HEK293 (cell line): Measurements from ENCODE around the gene TRIM7.

Experiments
- CTCF ChIA-PET: fragments of 350-600 bp; formaldehyde crosslinking; extraction: SDS; loops from one replicate; lab custom pipeline; 2021; ENCODE audit warnings: antibody characterized with exemption; lab: Yijun Ruan, JAX
- POLR2A ChIA-PET: fragments of 300-600 bp; formaldehyde crosslinking; extraction: SDS; loops from one replicate; lab custom pipeline; 2020; ENCODE audit warnings: antibody characterized with exemption, inconsistent platforms; lab: Yijun Ruan, JAX
- H3K27ac ChIP-seq: fragments of 200-500 bp; sonication (Bioruptor generic); 2 replicates; pipeline ENCODE4 v1.5.1; 2014; ENCODE audit warnings: low read depth, low read length, control low read depth, inconsistent platforms; ENCODE audit errors: extremely low read depth
- H3K36me3 ChIP-seq, 2 experiments: fragments of 200-500 bp in 1 of 2; sonication (Bioruptor generic) in 1 of 2; 1 replicate in 1 of 2; 2 replicates in 1 of 2; pipeline ENCODE4 v1.5.1; 2014 to 2017; ENCODE audit warnings: inconsistent platforms in 2 of 2, low read length in 2 of 2; ENCODE audit not compliant: control insufficient read depth in 2 of 2, insufficient read depth in 1 of 2
- H3K4me1 ChIP-seq: fragments of 200-500 bp; sonication (Bioruptor generic); 2 replicates; pipeline ENCODE4 v1.5.1; 2014; ENCODE audit warnings: mild to moderate bottlenecking, low read length, inconsistent platforms; ENCODE audit not compliant: control insufficient read depth, insufficient read depth
- H3K4me3 ChIP-seq: 2 replicates; pipeline ENCODE4 v1.5.1; 2011; ENCODE audit warnings: low read depth, mild to moderate bottlenecking, control low read depth, low read length, moderate library complexity
- H3K9me3 ChIP-seq: fragments of 200-500 bp; sonication (Bioruptor generic); 2 replicates; pipeline ENCODE4 v1.5.1; 2014; ENCODE audit warnings: low read depth, low read length, inconsistent platforms; ENCODE audit not compliant: control insufficient read depth, insufficient read depth
- SCRT1 ChIP-seq: fragments of 450-650 bp; formaldehyde crosslinking; IDR thresholded peaks from 2 replicates; pipeline ENCODE4 v1.5.1; 2016; ENCODE audit warnings: missing biosample characterization, missing genetic modification characterization, borderline replicate concordance
- SCRT2 ChIP-seq: fragments of 450-650 bp; formaldehyde crosslinking; IDR thresholded peaks from 2 replicates; pipeline ENCODE4 v1.5.1; 2016; ENCODE audit warnings: missing biosample characterization, missing genetic modification characterization
- ZBTB17 ChIP-seq: fragments of 450-650 bp; formaldehyde crosslinking; IDR thresholded peaks from 2 replicates; pipeline ENCODE4 v1.5.1; 2016; ENCODE audit warnings: missing biosample characterization, missing genetic modification characterization
- ZEB2 ChIP-seq: fragments of 450-650 bp; formaldehyde crosslinking; IDR thresholded peaks from 2 replicates; pipeline ENCODE4 v1.5.1; 2016; ENCODE audit warnings: missing biosample characterization, missing genetic modification characterization
- ZNF10 ChIP-seq: fragments of 450-650 bp; formaldehyde crosslinking; IDR thresholded peaks from 2 replicates; pipeline ENCODE4 v1.5.1; 2017; ENCODE audit warnings: missing biosample characterization, missing genetic modification characterization
- ZNF155 ChIP-seq: fragments of 450-650 bp; formaldehyde crosslinking; IDR thresholded peaks from 2 replicates; pipeline ENCODE4 v1.5.1; 2016; ENCODE audit warnings: missing biosample characterization, missing genetic modification characterization
- ZNF221 ChIP-seq: fragments of 450-650 bp; formaldehyde crosslinking; IDR thresholded peaks from 2 replicates; pipeline ENCODE4 v1.5.1; 2017; ENCODE audit warnings: missing biosample characterization, missing genetic modification characterization, borderline replicate concordance
- ZNF248 ChIP-seq: fragments of 450-650 bp; formaldehyde crosslinking; IDR thresholded peaks from 2 replicates; pipeline ENCODE4 v1.5.1; 2017; ENCODE audit warnings: missing biosample characterization, missing genetic modification characterization
- ZNF274 ChIP-seq, 2 experiments: fragments of 200-500 bp in 1 of 2; fragments of 450-650 bp in 1 of 2; sonication (Bioruptor generic) in 1 of 2; formaldehyde crosslinking in 1 of 2; IDR thresholded peaks; 2 replicates each; pipeline versions ENCODE4 v1.5.1 to v1.6.1; 2014 to 2016; ENCODE audit warnings: borderline replicate concordance in 1 of 2, inconsistent platforms in 1 of 2, low read length in 1 of 2, missing biosample characterization in 1 of 2, missing genetic modification characterization in 1 of 2
- ZNF433 ChIP-seq: fragments of 450-650 bp; formaldehyde crosslinking; IDR thresholded peaks from 2 replicates; pipeline ENCODE4 v1.5.1; 2016; ENCODE audit warnings: missing biosample characterization, missing genetic modification characterization, low read depth
- ZNF621 ChIP-seq: fragments of 450-650 bp; formaldehyde crosslinking; IDR thresholded peaks from 2 replicates; pipeline ENCODE4 v1.5.1; 2017; ENCODE audit warnings: missing biosample characterization, missing genetic modification characterization
- ZNF626 ChIP-seq: fragments of 450-650 bp; sonication (Bioruptor Pico); formaldehyde crosslinking; IDR thresholded peaks from 2 replicates; pipeline ENCODE4 v1.5.1; 2018; ENCODE audit warnings: missing biosample characterization, missing genetic modification characterization, inconsistent platforms
- ZNF843 ChIP-seq: fragments of 450-650 bp; formaldehyde crosslinking; IDR thresholded peaks from 2 replicates; pipeline ENCODE4 v1.5.1; 2016; ENCODE audit warnings: missing biosample characterization, missing genetic modification characterization
- ZXDB ChIP-seq: fragments of 450-650 bp; formaldehyde crosslinking; IDR thresholded peaks from 2 replicates; pipeline ENCODE4 v1.5.1; 2016; ENCODE audit warnings: missing biosample characterization, missing genetic modification characterization
- TF ChIP-seq, protein P1 (sequence below): fragments of 450-650 bp; formaldehyde crosslinking; IDR thresholded peaks from 2 replicates; pipeline ENCODE4 v1.5.1; 2016; ENCODE audit warnings: missing biosample characterization, missing genetic modification characterization, low read depth
- TF ChIP-seq, protein P2 (sequence below): fragments of 450-650 bp; IDR thresholded peaks from 2 replicates; pipeline ENCODE4 v1.5.1; 2018; ENCODE audit warnings: missing biosample characterization, missing genetic modification characterization
- TF ChIP-seq, protein P3 (sequence below): fragments of 450-650 bp; formaldehyde crosslinking; IDR thresholded peaks from 2 replicates; pipeline ENCODE4 v1.5.1; 2016; ENCODE audit warnings: missing biosample characterization, missing genetic modification characterization
- TF ChIP-seq, protein P4 (sequence below): fragments of 450-650 bp; IDR thresholded peaks from 2 replicates; pipeline ENCODE4 v1.5.1; 2018; ENCODE audit warnings: missing biosample characterization, mild to moderate bottlenecking, missing genetic modification characterization
- TF ChIP-seq, protein P5 (sequence below): fragments of 450-650 bp; formaldehyde crosslinking; IDR thresholded peaks from 2 replicates; pipeline ENCODE4 v1.5.1; 2016; ENCODE audit warnings: missing biosample characterization, missing genetic modification characterization

The TRIM7 gene

DNA sequence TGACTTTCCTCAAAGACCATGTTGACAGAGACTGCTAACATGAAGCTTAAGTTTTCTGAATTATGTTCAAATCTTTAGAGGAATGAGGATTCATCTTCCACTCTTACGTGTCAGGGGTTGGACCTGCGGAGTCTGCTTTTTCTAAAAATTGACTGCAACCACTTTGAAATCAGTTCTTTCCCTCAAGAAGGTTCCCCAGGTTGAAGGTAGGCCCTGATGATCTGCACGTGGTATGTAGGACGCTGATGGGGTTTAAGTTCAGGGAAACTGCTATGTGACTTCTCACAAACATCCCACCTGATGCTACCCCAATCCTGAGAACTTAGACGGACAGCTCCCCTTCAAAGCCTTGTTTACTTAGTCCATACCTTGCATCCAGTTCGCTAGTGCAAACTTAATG is 31.5 kb upstream of the TRIM7 start:
- Histone ChIP-seq H3K27ac (0 out of 2 replicates have a peak overlapping the region, but pooled peaks have one; percentile 8), H3K36me3 (peaks cover 41 to 92% of the 10 kb centered on the region in 2 experiments), H3K9me3 (no peaks in the 10 kb centered on the region), H3K4me3 (no peak overlapping the region), H3K4me1 (no peaks in the 10 kb centered on the region)
- CTCF ChIA-PET = interaction anchor here (1.0 kb wide), 1 partner anchor 14 kb away, joined by 4 read pairs; the partner anchor contains the start of gene TRIM41
- TF ChIP-seq ZEB2 (tag by site-specific recombination) (peak; percentile 5; the same call in 1 of the 2 replicates), SCRT2 (peak; percentile 48; the same call in 1 of the 2 replicates), ZNF843 (tag by site-specific recombination) (no peak), SCRT1 (tag by site-specific recombination) (peak; percentile 48; the same call in 1 of the 2 replicates), ZNF433 (tag by site-specific recombination) (no peak), ZNF274 (IDR thresholded peaks at IDR 0.05; ENCODE audit: low read length) (no peak), ZNF274 (tag by site-specific recombination; IDR thresholded peaks at IDR 0.05; ENCODE audit: borderline replicate concordance) (peak; percentile 91; the same call in 1 of the 2 replicates), ZNF221 (tag by site-specific recombination) (no peak), ZNF626 (tag by site-specific recombination) (no peak), ZNF248 (tag by site-specific recombination) (no peak)
- TF ChIP-seq, protein P1, sequence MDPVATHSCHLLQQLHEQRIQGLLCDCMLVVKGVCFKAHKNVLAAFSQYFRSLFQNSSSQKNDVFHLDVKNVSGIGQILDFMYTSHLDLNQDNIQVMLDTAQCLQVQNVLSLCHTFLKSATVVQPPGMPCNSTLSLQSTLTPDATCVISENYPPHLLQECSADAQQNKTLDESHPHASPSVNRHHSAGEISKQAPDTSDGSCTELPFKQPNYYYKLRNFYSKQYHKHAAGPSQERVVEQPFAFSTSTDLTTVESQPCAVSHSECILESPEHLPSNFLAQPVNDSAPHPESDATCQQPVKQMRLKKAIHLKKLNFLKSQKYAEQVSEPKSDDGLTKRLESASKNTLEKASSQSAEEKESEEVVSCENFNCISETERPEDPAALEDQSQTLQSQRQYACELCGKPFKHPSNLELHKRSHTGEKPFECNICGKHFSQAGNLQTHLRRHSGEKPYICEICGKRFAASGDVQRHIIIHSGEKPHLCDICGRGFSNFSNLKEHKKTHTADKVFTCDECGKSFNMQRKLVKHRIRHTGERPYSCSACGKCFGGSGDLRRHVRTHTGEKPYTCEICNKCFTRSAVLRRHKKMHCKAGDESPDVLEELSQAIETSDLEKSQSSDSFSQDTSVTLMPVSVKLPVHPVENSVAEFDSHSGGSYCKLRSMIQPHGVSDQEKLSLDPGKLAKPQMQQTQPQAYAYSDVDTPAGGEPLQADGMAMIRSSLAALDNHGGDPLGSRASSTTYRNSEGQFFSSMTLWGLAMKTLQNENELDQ (tag by site-specific recombination) = no peak
- TF ChIP-seq, protein P2, sequence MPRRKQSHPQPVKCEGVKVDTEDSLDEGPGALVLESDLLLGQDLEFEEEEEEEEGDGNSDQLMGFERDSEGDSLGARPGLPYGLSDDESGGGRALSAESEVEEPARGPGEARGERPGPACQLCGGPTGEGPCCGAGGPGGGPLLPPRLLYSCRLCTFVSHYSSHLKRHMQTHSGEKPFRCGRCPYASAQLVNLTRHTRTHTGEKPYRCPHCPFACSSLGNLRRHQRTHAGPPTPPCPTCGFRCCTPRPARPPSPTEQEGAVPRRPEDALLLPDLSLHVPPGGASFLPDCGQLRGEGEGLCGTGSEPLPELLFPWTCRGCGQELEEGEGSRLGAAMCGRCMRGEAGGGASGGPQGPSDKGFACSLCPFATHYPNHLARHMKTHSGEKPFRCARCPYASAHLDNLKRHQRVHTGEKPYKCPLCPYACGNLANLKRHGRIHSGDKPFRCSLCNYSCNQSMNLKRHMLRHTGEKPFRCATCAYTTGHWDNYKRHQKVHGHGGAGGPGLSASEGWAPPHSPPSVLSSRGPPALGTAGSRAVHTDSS (tag by site-specific recombination) = no peak
- POLR2A ChIA-PET = interaction anchor here (1.0 to 5.0 kb wide), 4 partner anchors 9 to 29 kb away, joined by 3 to 49 read pairs (median 6); partner anchors contain the start of gene TRIM41

DNA sequence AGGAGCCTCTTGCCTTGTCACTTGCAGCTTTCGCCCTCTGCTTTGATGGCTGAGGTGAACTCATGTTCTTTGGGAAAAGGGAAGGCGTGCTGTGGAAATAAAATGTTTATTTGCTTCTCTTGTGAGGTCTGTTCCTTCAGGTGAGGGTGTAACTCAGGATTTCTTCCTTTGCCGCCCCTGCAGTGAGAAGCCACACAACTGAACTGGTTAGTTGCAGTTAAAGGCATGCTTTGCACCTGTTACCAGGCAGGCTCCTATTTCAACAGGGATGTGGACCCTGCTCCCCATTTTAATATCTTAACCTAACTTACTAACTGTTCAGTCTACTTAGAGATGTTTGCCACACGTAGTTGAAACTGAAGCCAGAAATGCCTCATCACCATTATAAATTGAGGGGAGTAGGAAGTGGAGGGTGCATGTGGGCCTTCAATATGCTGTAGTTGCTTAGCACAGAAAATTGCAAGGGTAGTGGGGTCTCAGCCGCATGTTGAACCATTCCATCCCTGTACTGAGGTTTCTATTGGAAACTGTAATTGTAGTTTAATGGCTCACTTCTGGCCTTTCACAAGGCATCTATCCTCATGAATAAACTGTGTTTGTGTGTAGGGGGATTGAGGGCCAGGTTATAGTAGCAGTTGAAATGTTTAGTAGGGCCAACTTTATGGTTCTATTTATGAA is 30.8 kb upstream of the TRIM7 start:
- H3K4me1 ChIP-seq = no peaks in the 10 kb centered on the region
- peaks cover 36 to 92% of the 10 kb centered on the region in 2 experiments for H3K36me3 ChIP-seq
- no peaks in the 10 kb centered on the region for H3K9me3 ChIP-seq
- H3K27ac ChIP-seq = peak overlapping the region; percentile 7; the same call in 1 of the 2 replicates
- POLR2A ChIA-PET = interaction anchor here (0.9 to 5.0 kb wide), 8 partner anchors 8 to 44 kb away, joined by 3 to 49 read pairs (median 8); partner anchors contain the start of genes RACK1, TRIM41, TRIM52 and TRIM7
- CTCF ChIA-PET = interaction anchor here (1.0 kb wide), 1 partner anchor 13 kb away, joined by 4 read pairs; the partner anchor contains the start of gene TRIM41
- TF ChIP-seq, protein P3, sequence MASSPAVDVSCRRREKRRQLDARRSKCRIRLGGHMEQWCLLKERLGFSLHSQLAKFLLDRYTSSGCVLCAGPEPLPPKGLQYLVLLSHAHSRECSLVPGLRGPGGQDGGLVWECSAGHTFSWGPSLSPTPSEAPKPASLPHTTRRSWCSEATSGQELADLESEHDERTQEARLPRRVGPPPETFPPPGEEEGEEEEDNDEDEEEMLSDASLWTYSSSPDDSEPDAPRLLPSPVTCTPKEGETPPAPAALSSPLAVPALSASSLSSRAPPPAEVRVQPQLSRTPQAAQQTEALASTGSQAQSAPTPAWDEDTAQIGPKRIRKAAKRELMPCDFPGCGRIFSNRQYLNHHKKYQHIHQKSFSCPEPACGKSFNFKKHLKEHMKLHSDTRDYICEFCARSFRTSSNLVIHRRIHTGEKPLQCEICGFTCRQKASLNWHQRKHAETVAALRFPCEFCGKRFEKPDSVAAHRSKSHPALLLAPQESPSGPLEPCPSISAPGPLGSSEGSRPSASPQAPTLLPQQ (tag by site-specific recombination) = 0 out of 2 replicates have a peak, but pooled peaks have one; percentile 11
- TF ChIP-seq, protein P4, sequence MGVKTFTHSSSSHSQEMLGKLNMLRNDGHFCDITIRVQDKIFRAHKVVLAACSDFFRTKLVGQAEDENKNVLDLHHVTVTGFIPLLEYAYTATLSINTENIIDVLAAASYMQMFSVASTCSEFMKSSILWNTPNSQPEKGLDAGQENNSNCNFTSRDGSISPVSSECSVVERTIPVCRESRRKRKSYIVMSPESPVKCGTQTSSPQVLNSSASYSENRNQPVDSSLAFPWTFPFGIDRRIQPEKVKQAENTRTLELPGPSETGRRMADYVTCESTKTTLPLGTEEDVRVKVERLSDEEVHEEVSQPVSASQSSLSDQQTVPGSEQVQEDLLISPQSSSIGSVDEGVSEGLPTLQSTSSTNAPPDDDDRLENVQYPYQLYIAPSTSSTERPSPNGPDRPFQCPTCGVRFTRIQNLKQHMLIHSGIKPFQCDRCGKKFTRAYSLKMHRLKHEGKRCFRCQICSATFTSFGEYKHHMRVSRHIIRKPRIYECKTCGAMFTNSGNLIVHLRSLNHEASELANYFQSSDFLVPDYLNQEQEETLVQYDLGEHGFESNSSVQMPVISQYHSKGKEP = peak; percentile 88
- TF ChIP-seq ZNF155 = no peak
- TF ChIP-seq, protein P5, sequence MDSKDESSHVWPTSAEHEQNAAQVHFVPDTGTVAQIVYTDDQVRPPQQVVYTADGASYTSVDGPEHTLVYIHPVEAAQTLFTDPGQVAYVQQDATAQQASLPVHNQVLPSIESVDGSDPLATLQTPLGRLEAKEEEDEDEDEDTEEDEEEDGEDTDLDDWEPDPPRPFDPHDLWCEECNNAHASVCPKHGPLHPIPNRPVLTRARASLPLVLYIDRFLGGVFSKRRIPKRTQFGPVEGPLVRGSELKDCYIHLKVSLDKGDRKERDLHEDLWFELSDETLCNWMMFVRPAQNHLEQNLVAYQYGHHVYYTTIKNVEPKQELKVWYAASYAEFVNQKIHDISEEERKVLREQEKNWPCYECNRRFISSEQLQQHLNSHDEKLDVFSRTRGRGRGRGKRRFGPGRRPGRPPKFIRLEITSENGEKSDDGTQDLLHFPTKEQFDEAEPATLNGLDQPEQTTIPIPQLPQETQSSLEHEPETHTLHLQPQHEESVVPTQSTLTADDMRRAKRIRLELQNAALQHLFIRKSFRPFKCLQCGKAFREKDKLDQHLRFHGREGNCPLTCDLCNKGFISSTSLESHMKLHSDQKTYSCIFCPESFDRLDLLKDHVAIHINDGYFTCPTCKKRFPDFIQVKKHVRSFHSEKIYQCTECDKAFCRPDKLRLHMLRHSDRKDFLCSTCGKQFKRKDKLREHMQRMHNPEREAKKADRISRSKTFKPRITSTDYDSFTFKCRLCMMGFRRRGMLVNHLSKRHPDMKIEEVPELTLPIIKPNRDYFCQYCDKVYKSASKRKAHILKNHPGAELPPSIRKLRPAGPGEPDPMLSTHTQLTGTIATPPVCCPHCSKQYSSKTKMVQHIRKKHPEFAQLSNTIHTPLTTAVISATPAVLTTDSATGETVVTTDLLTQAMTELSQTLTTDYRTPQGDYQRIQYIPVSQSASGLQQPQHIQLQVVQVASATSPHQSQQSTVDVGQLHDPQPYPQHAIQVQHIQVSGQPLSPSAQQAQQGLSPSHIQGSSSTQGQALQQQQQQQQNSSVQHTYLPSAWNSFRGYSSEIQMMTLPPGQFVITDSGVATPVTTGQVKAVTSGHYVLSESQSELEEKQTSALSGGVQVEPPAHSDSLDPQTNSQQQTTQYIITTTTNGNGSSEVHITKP = peak; percentile 51; the same call in 1 of the 2 replicates
- TF ChIP-seq ZXDB = 0 out of 2 replicates have a peak, but pooled peaks have one; percentile 21
- no peak for TF ChIP-seq ZNF843 (tag by site-specific recombination)
- peak; percentile 4; the same call in 1 of the 2 replicates for TF ChIP-seq ZBTB17 (tag by site-specific recombination)
- TF ChIP-seq ZNF10 (tag by site-specific recombination) = 0 out of 2 replicates have a peak, but pooled peaks have one; percentile 32
- no peak for TF ChIP-seq ZNF621 (tag by site-specific recombination)
- peak; percentile 55; the same call in 1 of the 2 replicates for TF ChIP-seq SCRT2
- no peak overlapping the region for H3K4me3 ChIP-seq
